ENCODE results near the gene OXA1L.
A peak's percentile ranks its signal among the peaks of the same experiment; 100 is the strongest.
"Not testable (repeated sequence)": the region's sequence is repeated elsewhere in the genome, so short reads cannot be mapped to it uniquely, and the experiment has no call there.

OXA1L gene

GRCh38 chr14:22766457-22767322 lies at the start of gene OXA1L:
Gene OXA1L (plus strand): TSS chr14:22766688. CDS start chr14:22766702, 14 bp downstream.
- H3K27ac Mint-ChIP-seq, result peak within 1 kb of the TSS; percentile 96
- peak within 1 kb of the TSS; percentile 88 to 97 for H3K4me3 Mint-ChIP-seq
- peak; percentile 93 for DNase-seq
- H3K9me3 Mint-ChIP-seq, result no peaks in the 10 kb centered on the region
- H3K36me3 Mint-ChIP-seq, result peaks cover 43 to 64% of the 10 kb centered on the region in 2 donors
- no peaks in the 10 kb centered on the region for H3K27me3 Mint-ChIP-seq
- ATAC-seq (replicated peaks), result peak; percentile 84 to 89
- peaks cover 15 to 47% of the 10 kb centered on the region in 2 donors for H3K4me1 Mint-ChIP-seq

- H3K9me3 Mint-ChIP-seq, result peaks cover 0 to 4% of the 10 kb centered on the region in 2 donors
- DNase-seq (no peak), ATAC-seq (replicated peaks) (no peak)
- H3K36me3 Mint-ChIP-seq, result no peaks in the 10 kb centered on the region
- H3K4me3 Mint-ChIP-seq, result no peak overlapping the region
- peaks cover 0 to 2% of the 10 kb centered on the region in 2 donors for H3K4me1 Mint-ChIP-seq
- H3K27me3 Mint-ChIP-seq, result peaks cover 14 to 16% of the 10 kb centered on the region in 2 donors
- no peak overlapping the region for H3K27ac Mint-ChIP-seq
Measured at GRCh38 chr14:22718091-22718490, 48.4 kb upstream of the OXA1L start.

- no peak for DNase-seq
- no peak for ATAC-seq (replicated peaks)
- H3K27ac Mint-ChIP-seq, result no peak overlapping the region
- H3K9me3 Mint-ChIP-seq, result peaks cover 0 to 4% of the 10 kb centered on the region in 2 donors
- H3K36me3 Mint-ChIP-seq, result no peaks in the 10 kb centered on the region
- H3K27me3 Mint-ChIP-seq, result peaks cover 0 to 10% of the 10 kb centered on the region in 2 donors
- no peaks in the 10 kb centered on the region for H3K4me1 Mint-ChIP-seq
- H3K4me3 Mint-ChIP-seq, result no peak overlapping the region
Measured at GRCh38 chr14:22721213-22721612, 45.3 kb upstream of the OXA1L start.

DNA sequence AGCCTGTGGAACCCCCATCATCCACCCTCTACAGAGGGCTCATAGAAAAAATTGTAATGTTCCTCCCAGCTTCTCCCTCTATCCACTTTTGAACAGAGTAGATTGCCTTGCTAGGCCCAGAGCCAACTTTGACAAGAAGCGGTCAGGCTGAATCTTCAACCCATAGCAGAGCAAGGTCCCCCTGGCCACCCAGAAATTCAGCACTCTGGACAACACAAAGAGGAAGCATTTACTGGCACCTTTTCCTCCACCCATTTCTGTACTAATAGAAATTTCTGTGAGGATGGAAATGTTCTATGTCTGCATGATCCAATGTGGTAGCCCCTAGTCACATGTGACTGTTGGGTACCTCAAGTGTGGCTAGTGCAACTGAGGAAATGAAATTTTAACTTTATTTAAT lies 42.7 kb upstream of the OXA1L start:
- DNase-seq, result no peak
- Mint-ChIP-seq H3K9me3 (peaks cover 0 to 2% of the 10 kb centered on the region in 2 donors), H3K4me3 (no peak overlapping the region), H3K4me1 (peaks cover 0 to 5% of the 10 kb centered on the region in 2 donors), H3K27ac (no peak overlapping the region), H3K27me3 (no peaks in the 10 kb centered on the region), H3K36me3 (no peaks in the 10 kb centered on the region)
- no peak for ATAC-seq (replicated peaks)

DNA sequence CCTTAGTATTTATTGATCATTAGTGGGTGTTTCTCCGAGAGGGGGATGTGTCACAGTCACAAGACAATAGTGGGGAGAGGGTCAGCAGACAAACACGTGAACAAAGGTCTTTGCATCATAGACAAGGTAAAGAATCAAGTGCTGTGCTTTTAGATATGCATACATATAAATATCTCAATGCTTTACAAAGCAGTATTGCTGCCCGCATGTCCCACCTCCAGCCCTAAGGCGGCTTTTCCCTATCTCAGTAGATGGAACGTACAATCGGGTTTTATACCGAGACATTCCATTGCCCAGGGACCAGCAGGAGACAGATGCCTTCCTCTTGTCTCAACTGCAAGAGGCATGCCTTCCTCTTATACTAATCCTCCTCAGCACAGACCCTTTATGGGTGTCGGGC lies 41.6 kb upstream of the OXA1L start:
- not testable (repeated sequence) for DNase-seq; H3K27ac Mint-ChIP-seq; H3K36me3 Mint-ChIP-seq; H3K27me3 Mint-ChIP-seq; H3K4me3 Mint-ChIP-seq; H3K4me1 Mint-ChIP-seq; H3K9me3 Mint-ChIP-seq; ATAC-seq (replicated peaks)

- H3K4me1 Mint-ChIP-seq; H3K9me3 Mint-ChIP-seq; H3K36me3 Mint-ChIP-seq; DNase-seq; H3K27me3 Mint-ChIP-seq; H3K27ac Mint-ChIP-seq; ATAC-seq (replicated peaks); H3K4me3 Mint-ChIP-seq: not testable (repeated sequence)
Measured at GRCh38 chr14:22725374-22725773, 41.1 kb upstream of the OXA1L start.

- Mint-ChIP-seq H3K27ac (no peak overlapping the region), H3K4me1 (peaks cover 0 to 5% of the 10 kb centered on the region in 2 donors), H3K27me3 (peaks cover 1 to 2% of the 10 kb centered on the region in 2 donors), H3K36me3 (no peaks in the 10 kb centered on the region), H3K9me3 (peaks cover 0 to 2% of the 10 kb centered on the region in 2 donors), H3K4me3 (no peak overlapping the region)
- DNase-seq, result no peak
- no peak for ATAC-seq (replicated peaks)
Measured at GRCh38 chr14:22726012-22726411, 40.5 kb upstream of the OXA1L start.

GRCh38 chr14:22732062-22732461 lies 34.4 kb upstream of the OXA1L start:
- not testable (repeated sequence) for H3K27me3 Mint-ChIP-seq; H3K9me3 Mint-ChIP-seq; H3K4me1 Mint-ChIP-seq; H3K27ac Mint-ChIP-seq; H3K4me3 Mint-ChIP-seq; H3K36me3 Mint-ChIP-seq; DNase-seq; ATAC-seq (replicated peaks)

GRCh38 chr14:22733829-22734228 lies 32.7 kb upstream of the OXA1L start:
- H3K9me3 Mint-ChIP-seq, result no peaks in the 10 kb centered on the region
- H3K36me3 Mint-ChIP-seq, result peaks cover 2 to 4% of the 10 kb centered on the region in 2 donors
- no peak for DNase-seq
- no peak overlapping the region for H3K4me3 Mint-ChIP-seq
- peaks cover 5 to 7% of the 10 kb centered on the region in 2 donors for H3K27me3 Mint-ChIP-seq
- no peak overlapping the region for H3K27ac Mint-ChIP-seq
- peaks cover 4 to 8% of the 10 kb centered on the region in 2 donors for H3K4me1 Mint-ChIP-seq
- no peak for ATAC-seq (replicated peaks)

- ATAC-seq (replicated peaks) (no peak), DNase-seq (no peak)
- no peak overlapping the region for H3K4me3 Mint-ChIP-seq
- H3K4me1 Mint-ChIP-seq, result peaks cover 4 to 8% of the 10 kb centered on the region in 2 donors
- H3K27ac Mint-ChIP-seq, result no peak overlapping the region
- H3K9me3 Mint-ChIP-seq, result no peaks in the 10 kb centered on the region
- peaks cover 2 to 4% of the 10 kb centered on the region in 2 donors for H3K36me3 Mint-ChIP-seq
- H3K27me3 Mint-ChIP-seq, result peaks cover 5 to 7% of the 10 kb centered on the region in 2 donors
Measured at GRCh38 chr14:22735096-22735495, 31.4 kb upstream of the OXA1L start.

GRCh38 chr14:22736384-22736783 lies 30.1 kb upstream of the OXA1L start:
- H3K36me3 Mint-ChIP-seq; H3K27me3 Mint-ChIP-seq; H3K4me3 Mint-ChIP-seq; H3K4me1 Mint-ChIP-seq; ATAC-seq (replicated peaks); H3K9me3 Mint-ChIP-seq; H3K27ac Mint-ChIP-seq; DNase-seq: not testable (repeated sequence)

DNA sequence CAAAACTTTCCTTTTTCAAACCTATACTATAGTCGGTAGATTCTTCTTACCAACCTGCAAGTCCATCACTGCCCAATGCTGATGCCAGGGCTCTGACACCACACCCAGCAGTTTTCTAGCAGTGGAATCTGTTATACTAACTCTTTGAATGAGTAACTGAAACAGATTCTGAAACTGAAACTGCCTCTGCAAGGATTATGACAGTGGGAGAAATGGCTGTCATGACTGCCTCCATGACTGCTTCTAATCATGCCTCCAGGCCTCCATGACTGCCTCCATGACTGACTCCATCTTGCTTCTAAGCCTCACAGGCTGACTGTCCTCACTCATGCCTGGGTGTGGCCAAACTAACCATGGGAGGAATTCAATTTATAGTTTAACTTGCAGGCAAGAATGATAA lies 29.4 kb upstream of the OXA1L start:
- H3K27ac Mint-ChIP-seq, result no peak overlapping the region

GRCh38 chr14:22739423-22739822 lies 27.1 kb upstream of the OXA1L start:
- Mint-ChIP-seq H3K36me3 (peaks cover 4 to 8% of the 10 kb centered on the region in 2 donors), H3K9me3 (no peaks in the 10 kb centered on the region), H3K4me3 (no peak overlapping the region), H3K4me1 (peaks cover 4 to 8% of the 10 kb centered on the region in 2 donors), H3K27ac (no peak overlapping the region), H3K27me3 (peaks cover 0 to 8% of the 10 kb centered on the region in 2 donors)
- ATAC-seq (replicated peaks) (no peak), DNase-seq (no peak)

More for the DNA sequence above, 29.4 kb upstream of the OXA1L start:
- Mint-ChIP-seq H3K9me3 (no peaks in the 10 kb centered on the region), H3K4me3 (no peak overlapping the region), H3K27me3 (no peaks in the 10 kb centered on the region), H3K36me3 (peaks cover 2 to 4% of the 10 kb centered on the region in 2 donors), H3K4me1 (peaks cover 4 to 8% of the 10 kb centered on the region in 2 donors)
- ATAC-seq (replicated peaks) (peak; percentile 82 to 96), DNase-seq (peak; percentile 3)

DNA sequence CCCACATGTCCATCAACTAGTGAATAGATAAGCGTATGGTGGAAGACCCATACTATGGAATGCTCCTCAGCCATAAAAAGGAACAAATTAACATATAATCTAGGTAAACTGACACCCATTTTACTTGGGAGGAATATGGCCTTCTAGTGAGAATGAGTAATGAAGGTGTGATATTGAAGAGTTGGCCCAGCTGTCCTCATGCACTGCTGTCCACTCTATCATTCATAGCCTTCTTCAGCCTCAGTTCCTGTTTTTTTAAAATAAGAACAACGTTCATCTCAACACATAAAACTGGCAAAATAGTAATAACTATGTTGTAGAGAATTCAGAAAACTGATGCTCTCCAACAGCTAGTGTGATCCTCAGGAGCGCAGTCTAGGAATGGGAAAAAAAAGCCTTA lies 26.5 kb upstream of the OXA1L start:
- H3K27ac Mint-ChIP-seq, result no peak overlapping the region
- DNase-seq (no peak), ATAC-seq (replicated peaks) (no peak)
- peaks cover 7 to 8% of the 10 kb centered on the region in 2 donors for H3K36me3 Mint-ChIP-seq
- no peak overlapping the region for H3K4me3 Mint-ChIP-seq
- peaks cover 4 to 8% of the 10 kb centered on the region in 2 donors for H3K4me1 Mint-ChIP-seq
- H3K27me3 Mint-ChIP-seq, result peaks cover 0 to 8% of the 10 kb centered on the region in 2 donors
- no peaks in the 10 kb centered on the region for H3K9me3 Mint-ChIP-seq

DNA sequence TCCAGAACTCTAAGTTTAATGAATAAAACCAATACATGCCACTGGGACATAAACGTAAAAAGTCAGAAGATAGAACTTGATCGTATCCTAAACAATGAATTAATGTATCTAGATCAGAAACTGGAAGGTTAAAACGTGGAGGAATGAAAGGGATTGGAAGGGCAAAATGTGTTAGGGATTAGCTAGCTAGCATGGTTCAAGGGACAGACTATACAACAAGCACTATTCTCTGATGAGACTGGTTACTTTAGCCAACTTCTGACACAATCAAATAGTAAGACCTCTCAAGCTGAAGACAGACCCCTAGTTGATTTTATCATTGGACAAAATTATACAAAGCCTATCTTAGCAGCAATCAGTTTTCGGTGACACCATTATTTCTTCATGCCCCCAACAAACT lies 18.7 kb upstream of the OXA1L start:
- Mint-ChIP-seq H3K4me1 (peaks cover 12 to 20% of the 10 kb centered on the region in 2 donors), H3K9me3 (no peaks in the 10 kb centered on the region), H3K27me3 (peaks cover 0 to 2% of the 10 kb centered on the region in 2 donors), H3K27ac (peak overlapping the region; percentile 97), H3K36me3 (peaks cover 4 to 7% of the 10 kb centered on the region in 2 donors), H3K4me3 (no peak overlapping the region)
- ATAC-seq (replicated peaks), result no peak
- no peak for DNase-seq

Data from stimulated activated naive B cell treated with anti-CD40 and anti-IgM and Interleukin-4, amounts not matched to agents 10 μg/mL and 1 μg/mL and 100 μg/mL, for 72 hours (primary cell).